Stimulated activated CD8-positive, alpha-beta memory T cell treated with anti-CD3 and anti-CD28 coated beads, Interleukin-2, amount 100 ng/mL, for 1 hour (primary cell): Measurements from ENCODE around the gene FAH.
"Not testable (repeated sequence)": the region's sequence is repeated elsewhere in the genome, so short reads cannot be mapped to it uniquely, and the experiment has no call there.

Experiments used
- DNase-seq, 2 donors: peaks; one replicate each; pipeline ENCODE4 v3.0.0-alpha.2; 2020; ENCODE audit warnings: low read depth in 2 of 2

Gene FAH

DNA sequence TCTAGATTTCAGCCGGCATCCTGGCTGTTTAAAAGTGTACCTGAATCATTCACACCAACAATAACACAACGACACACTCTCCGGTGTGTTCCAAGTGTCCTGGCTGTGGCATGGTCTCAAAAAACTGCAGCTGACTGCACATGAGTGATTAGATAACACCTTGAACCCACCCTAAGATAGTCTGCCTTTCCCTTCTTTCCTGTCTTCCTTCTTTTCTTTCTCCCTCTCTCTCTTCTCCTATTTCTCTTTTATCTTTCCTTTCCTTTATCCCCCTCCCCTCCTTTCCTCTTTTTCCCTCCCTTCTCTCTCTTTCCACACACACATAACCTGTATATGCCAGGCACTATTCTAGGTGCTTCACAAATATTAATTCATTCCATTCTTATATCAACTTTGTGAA lies 1.2 kb upstream of the FAH start:
- DNase-seq: no peak

DNA sequence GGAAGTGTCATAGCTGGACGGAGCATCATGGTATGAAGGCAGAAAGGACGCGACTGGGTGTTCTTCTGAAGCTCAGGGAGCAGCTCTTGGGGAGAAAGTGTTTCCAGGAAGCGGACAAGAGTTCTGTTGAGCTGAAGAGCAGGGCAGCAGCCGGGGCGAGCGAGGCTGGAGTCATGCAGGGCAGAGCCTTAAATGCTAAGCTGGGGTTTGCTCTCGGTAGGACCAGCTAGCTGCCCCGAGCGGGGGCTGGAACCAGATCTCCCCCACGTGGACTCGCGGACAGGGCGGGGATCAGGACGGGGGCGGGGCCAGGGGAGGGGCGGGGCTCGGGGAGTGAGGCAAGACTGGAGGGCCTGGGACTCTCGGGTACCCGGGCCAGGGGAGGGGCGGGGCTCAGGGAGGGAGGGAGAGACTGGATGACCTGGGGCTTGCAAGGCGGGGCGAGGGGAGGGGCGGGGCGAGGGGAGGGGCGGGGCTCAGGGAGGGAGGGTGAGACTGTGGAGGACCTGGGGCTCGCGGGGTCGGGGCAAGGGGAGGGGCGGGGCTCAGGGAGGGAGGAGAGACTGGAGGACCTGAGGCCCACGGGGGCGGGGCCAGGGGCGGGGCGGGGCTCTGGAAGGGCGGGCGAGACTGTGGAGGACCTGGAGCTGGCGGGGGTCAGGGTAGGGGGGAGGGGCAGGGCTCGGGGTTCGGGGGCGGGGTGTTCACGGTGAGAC lies 461 bp upstream of the FAH start:
- peak; percentile 70 to 77 for DNase-seq

DNA sequence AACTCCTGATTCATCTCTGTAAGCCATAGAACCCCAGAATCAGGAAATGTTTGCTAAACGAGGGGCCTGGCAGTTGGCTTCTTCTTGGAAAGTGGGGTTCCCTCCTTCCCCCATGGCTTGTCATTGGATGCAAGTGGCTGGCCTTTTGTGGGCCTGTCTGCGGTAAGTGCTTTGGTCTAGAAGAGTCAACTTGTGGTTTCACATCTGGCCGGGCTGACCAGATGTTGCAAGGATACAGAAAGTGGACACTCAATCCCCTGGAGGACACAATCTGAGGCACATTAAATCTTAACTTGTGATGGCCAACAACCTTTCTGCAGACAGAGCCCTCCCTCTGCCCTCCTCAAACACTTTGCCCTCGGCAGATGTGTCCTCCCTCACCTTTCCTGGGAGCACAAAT lies 1.1 kb downstream of the FAH start:
- no peak for DNase-seq

DNA sequence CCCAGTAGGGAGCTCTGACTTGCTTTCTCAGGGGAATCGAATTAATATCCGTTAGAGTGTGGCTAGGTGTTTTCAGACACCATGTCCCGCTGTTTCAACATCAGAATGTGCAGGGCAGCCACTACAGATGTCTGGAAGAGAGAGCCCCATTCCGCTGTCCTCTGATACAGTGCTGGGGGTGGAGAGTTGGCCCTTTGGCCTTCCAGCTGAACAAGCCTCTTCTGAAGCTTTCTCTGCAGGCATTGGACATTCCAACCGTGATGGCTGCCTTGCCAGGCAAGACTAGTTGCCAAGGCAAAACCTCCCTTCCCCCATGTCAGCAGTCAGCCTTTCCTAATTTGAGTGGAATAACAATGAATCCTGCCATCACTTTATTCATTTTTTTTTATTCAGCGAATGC lies 1.5 kb downstream of the FAH start:
- DNase-seq: no peak

DNA sequence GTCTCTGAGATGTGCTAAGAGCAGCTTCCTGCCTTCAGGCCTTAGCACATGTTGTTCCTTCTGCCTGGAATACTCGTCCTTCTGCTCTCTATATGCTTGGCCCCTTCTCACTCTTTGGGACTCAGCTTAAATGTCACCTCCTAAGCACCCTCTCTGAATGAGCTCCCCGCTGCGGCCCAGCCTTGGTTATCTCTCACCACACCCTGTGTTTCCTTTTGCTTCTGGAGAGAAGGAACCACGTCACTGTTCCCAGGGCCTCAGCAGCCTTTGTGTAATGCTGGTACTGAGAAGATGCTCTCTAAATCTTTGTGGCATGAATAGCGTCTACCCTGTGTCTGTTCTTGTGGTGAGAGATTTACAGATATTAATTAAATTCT lies 2.2 kb downstream of the FAH start:
- no peak for DNase-seq

DNA sequence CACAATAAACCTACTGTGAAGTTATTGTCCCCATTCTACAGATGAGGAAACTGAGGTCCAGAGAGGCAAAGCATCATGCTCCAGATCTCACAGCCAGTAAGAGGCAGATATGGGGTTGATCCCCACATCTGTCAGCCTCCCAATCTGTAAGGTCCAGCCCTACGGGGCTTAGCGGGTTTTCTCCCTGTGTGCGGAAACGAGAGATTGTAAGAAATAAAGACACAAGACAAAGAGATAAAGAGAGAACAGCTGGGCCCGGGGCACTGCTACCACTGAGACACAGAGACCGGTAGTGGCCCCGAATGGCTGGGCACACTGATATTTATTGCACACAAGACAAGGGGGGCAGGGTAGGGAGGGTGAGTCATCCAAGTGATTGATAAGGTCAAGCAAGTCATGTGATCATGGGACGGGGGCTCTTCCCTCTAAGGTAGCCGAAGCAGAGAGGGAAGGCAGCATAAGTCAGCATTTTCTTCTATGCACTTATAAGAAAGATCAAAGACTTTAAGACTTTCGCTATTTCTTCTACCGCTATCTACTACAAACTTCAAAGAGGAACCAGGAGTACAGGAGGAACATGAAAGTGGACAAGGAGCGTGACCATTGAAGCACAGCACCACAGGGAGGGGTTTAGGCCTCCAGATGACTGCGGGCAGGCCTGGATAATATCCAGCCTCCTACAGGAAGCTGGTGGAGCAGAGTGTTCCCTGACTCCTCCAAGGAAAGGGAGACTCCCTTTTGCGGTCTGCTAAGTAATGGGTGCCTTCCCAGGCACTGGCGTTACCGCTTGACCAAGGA lies 2.8 kb downstream of the FAH start:
- not testable (repeated sequence) for DNase-seq

DNA sequence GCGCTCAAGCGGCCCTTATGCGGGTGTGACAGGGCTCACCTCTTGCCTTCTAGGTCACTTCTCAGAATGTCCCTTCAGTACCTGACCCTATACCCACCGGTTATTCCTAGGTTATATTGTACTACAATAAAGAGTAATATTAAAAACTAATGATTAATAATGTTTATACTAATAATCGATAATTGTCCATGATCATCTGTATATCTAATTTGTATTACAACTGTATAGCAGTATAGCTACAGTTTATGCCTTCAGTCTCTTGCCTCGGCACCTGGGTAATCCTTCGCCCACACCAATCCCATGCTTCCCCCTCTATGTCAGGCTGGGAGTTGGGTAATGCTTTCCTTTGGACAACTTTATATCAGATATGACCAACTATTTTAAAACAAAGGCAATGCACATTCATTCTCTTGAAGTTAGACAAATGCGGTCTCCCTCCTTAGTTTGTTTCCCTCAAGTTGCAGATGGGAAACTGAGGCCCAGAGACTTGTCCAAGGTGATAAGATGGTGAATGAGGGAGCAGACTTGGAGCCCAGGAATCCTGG lies 3.4 kb downstream of the FAH start:
- no peak for DNase-seq

DNA sequence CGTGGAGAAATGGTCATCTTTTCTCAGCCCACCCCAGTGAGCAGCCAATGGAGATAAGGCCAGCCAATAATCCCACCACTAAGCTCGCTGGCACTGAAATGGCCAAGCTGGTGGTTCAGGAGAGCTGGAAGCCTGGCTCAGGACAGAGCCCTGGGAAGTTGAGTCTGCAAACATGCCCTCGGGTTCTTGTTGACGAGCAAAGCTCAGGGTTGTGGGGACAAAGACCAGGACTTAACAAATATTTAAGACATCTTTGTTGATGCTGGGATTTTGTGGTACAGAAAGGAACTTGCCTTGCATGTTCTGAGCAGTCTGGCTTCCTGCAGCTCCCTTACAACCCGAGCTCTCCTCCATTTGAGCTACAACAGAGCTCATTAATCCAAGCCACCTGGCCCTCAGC lies 4.4 kb downstream of the FAH start:
- no peak for DNase-seq

DNA sequence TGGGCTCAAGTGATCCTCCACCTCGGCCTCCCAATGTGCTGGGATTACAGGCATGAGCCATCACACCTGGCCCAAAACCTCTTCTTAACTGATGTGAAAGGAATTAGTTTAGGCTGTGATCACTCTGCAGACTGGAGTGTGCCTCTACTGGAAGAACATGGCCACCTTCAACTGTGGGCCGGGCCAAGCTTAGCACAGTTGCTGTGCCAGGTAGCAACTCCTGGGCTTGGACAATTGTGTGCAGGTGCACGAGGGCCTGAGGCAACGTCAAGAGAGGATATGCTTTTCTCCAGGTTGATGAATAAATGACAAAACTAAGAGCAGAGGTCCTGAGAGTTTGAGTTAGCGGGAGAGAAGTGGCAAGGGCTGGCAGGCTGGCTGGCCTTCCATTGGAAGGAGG lies 6.5 kb downstream of the FAH start:
- no peak for DNase-seq

DNA sequence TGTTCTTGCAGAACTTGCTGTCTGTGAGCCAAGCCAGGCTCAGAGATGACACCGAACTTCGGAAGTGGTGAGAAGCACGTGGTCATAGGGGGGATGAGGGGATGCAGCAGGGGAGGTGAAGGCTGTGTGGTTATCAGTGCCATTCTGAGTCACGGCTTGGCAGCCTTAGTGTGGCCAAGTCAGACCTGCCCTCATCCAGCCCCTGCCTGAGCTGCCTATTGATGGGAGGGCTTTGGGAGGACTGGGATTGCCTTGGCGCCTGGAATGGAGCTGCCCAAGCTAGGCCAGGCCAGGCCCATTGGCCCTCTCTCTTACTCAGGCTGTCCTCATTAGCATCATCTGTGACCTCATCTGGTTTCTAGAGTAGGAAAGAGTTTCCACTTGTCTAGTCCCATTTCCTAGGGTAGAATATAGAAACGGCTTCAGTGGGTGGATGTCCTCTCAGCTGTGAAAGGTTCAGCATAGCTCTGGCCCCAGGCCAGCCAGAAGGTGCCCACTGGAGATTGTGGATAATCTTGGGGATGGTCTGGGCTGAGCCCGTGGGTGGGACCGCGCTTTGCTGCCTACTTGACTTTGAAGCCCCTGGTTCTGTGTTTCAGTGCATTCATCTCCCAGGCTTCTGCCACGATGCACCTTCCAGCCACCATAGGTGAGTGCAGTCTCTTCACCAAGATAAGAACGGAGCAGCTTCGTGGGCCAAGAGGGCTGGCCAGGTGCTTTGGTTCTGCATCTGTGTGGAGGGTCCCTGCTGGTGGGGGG lies 7.2 kb downstream of the FAH start:
- DNase-seq: no peak

DNA sequence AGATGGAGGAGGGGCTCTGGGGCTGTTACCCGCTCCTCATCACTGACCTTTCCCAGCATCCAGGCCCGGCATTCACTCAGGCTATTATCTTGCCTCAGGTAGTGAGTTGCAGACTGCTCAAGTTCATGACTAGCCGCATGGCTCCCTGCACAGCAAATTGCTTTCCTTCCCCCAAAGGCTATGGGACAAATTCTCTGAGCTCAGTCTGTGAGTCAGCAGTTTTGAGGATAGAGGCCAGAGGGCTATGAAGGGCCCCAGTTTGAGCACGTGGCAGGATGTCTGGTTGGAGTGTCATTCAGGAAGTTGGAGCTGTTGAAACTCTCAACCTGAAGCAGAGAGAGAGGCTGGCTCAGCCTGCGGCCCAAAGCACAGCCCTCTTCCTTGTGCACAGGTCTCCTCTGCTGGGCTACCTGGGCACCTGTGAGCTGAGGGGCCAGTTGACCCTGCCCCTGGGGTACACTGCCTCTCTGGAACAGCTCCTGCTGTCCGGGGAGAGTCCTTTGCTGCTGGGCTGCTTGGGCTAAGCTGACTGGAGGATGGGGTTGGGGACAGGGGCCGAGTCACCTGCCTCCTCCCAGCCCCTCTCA lies 7.9 kb downstream of the FAH start:
- no peak for DNase-seq

DNA sequence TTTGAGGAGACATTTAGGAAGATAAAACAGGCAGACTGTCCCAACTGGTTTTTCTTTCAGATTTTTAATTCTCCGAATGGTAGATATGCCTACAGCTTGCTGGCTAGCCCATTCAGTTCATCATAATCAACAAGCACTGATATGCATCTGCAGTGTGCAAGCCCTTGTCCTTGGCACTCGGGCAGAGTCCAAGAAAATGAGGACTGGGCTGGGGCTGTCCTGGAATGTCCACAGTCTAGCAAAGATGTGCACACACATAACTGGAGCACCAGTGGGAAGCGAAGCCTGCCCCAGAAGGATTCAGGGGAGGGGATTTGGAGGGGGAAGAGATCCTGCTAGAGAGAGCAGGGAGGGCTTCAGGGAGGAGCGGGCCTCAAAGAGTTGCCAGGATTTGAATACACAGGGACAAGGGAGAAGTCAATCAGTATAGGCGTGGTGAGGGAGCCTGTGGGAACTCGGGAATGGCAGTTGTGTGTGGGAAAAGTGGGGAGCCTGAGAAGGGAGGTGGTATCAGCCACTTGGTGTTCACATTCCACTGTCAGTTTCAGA lies 8.7 kb downstream of the FAH start:
- DNase-seq: no peak

DNA sequence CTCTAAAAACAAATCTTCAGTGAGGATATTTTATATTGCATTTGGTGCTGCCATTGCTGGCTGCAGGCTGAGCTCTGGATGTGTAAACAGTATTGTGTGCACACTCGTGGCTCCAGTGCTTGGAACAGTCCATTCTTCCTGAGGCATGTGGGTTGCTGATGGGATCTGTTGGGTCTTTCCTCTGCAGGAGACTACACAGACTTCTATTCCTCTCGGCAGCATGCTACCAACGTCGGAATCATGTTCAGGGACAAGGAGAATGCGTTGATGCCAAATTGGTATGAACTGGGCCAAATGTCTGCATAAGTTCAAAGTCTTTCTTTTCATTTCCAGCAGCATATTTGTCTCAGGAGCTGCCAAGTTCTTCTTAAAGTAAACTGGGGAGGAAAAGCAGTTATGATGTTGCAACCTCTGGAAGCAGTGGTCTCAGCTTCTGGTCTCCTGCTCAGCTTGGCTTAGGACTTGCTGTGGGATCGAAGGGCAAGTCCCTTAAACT lies 9.3 kb downstream of the FAH start:
- DNase-seq: no peak

DNA sequence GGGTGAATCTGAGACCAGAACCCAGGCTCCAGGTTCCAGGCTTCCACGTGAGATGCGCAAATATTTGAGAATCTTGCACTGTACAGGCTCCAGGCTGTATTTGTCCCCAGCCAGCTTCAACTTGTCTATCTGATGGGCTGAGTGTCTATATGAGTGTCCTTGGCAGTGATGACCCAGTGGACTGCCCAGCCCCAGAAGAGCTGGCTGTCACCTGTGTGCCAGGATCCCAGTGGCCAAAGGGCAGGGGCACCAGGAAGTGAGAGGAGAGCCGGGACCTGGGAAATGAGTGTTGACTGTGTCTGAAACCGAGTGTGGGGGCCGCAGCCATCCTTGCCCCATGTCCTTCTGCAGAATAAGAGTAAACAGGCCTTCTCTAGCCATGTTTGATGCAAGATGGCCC lies 10.4 kb downstream of the FAH start:
- DNase-seq: no peak

DNA sequence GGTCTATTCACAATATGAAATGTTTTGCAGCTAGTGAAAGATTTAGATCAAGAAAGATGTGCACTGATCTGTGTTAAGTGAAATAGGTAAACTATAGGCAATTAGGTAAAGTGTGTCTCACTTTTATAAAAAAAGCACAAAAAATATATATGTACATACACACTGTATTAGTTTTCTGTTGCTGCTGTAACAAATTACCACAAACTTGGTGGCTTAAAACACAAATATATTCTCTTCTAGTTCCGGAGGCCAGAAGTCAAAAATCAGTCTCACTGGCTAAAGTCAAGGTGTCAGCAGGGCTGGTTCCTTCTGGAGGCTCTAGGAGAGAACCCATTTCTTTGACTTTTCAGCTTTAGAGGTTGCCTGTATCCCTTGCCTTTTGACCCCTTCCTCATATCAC lies 11.1 kb downstream of the FAH start:
- no peak for DNase-seq

DNA sequence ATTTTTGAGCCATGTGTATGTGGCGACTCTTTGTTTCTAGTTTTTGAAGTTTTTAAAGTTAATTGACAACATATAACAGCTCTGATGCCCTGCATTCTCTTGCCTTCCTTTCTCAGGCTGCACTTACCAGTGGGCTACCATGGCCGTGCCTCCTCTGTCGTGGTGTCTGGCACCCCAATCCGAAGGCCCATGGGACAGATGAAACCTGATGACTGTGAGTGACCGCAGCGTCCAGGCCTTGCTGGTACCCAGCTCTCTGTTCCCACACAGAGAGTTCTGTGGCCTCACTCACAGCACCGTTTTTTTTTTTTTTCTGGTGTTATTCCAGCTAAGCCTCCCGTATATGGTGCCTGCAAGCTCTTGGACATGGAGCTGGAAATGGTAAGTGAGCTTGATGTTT lies 15.1 kb downstream of the FAH start:
- DNase-seq: no peak

DNA sequence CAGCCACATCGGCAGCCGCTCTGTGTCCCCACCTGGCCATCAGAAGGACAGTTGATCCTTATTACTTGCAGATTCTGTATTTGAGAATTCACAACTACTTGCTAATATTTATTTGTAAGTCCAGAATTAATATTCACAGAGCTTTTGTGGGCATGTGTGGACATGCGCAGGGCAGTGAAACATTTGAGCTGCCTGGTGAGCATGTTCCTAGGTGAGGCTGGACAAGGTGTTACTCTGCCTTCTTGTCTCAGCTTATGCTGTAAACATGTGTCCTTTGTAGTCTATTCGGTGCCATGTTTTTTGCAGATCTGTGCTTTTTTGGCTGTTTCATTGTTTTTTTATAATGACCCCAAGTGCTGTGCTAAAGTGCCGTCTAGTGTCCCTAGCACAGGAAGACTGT lies 15.6 kb downstream of the FAH start:
- DNase-seq: no peak

DNA sequence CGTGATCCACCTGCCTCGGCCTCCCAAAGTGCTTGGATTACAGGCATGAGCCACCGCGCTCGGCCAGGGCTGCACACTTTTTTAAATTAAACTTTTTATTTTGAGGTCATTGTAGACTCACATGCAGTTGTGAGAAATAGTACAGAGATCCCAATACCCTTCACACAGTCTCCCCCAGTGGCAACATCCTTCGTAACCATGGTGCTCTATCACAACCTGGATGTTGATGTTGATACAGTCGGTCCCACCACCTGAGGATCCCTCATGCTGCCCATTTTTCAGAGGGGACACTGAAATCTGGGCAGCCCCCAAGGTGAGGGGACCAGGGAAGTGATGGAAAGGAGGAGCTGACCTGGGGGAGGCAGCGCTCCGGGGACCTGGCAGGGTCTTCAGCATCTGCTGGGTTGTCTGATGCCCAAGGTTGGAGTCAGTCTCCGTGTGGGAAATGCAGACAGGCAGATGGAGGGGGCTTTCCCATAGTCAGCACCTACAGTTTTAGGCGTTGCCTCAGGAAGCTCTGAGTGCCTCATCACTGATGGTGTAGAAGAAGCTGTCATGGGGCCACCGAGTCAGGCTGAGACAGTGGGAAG lies 17.1 kb downstream of the FAH start:
- DNase-seq: no peak

DNA sequence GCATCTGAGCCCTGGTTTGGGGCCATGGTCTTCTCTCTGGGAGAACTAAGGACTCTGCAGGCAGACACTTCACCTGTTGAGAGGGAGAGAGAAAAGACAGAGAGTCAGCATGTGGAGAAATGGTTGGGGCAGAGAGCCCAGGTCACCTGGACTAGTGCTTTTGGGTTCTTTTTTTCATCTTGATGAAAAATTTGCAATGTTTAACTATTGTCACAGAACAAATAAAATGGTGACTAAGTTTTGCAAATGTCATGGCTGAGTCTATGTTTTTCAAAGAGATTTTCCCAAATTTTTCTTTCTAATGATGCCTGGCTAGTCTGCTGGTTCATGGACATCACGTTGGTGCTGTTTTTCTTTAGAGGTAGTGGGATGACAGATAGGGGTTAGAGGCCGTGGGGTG lies 17.8 kb downstream of the FAH start:
- DNase-seq: no peak

DNA sequence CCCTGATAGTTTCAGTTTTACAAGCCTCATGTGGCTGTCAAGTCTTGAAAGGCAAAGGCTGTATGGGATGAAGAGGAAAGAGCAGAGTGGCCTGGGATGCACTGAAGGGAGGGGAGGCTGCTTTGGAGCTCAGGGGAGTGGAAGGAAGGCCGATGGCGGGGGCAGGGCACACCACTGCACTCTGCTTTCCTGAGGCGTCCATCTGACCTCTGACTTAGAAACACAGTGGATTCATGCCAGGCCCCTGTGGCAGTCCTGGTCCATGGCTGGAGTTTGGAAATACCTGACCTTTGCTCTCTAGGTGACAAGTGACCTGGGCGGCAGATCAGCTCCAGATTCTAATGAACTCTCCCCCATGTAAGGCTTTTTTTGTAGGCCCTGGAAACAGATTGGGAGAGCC lies 19.0 kb downstream of the FAH start:
- no peak for DNase-seq

DNA sequence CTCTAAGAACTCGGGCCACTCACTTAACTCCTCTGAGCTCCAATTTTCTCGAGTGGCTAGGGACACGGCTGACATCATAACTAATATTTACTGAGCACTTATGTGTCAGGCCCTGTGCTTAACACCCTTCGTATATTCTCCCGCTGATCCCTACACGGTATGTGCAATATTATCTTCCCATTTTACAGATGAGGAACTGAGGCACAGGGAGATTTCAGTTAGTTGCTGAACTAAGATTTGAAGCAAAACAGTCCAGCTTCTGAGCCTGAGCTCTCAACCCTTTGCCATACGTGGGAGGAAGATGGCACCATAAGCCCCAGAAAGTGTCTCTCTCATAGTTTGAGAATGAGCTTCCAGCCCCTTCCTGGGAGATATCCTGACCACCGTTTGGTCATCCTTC lies 19.6 kb downstream of the FAH start:
- DNase-seq: no peak
